ENCODE data around the gene COL18A1. TPM values are rescaled to one million over a fixed set of nuclear protein-coding genes. Genes with fewer than 3 reads are reported as not detected.

Gene COL18A1
- polyA plus RNA-seq, 1 of the 3 experiments (the other 2 are of a cell fraction), result 118 TPM

DNA sequence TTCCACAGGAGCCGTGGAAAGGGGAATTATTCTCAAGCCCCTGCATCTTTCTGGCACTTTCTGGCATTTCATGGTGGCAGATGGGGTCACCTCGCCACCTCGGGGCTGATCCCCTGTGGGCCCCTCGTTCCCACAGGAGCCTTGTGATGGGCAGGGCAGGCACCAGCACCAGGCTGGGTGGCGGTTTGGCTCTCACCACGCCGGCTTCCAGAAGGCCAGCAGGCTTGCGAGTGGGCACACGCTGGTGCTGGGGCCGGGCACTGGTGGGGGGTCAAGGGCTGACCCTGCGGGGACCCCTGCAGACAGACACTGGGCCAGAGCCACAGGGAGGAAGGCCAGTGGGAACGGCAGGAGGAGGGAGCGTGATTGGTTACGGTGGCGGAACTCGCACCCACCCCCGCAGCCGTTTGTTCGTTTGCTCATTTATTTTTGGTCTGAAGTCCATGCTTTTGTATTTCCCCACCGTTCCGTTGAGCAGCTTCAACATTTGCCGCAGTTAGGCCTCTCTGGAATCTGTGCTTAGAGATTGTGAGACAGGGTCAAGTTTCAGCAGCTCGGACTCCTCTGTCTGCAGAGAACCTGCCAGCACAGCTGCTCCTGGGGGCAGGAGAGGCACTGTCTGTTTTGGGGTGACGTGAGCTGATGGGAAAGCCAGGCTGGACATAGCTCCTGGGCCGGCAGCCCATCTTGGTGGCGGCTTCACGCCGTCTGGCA lies 5.3 kb downstream of the COL18A1 start:
- peaks cover 6 to 18% of the 10 kb centered on the region in 2 experiments for H3K36me3 ChIP-seq (replicated peaks in 1 of 2; ENCODE audit: control insufficient read depth in 1 of 2, insufficient read depth in 2 of 2, low read length in 1 of 2)
- peaks cover 96% of the 10 kb centered on the region for H3K79me2 ChIP-seq (ENCODE audit: insufficient read depth)
- no peaks in the 10 kb centered on the region for H3F3A ChIP-seq (replicated peaks; ENCODE audit: insufficient read depth)
- TF ChIP-seq POLR2AphosphoS5 (IDR thresholded peaks at IDR 0.05; ENCODE audit: low read depth, low read length), result no peak
- TF ChIP-seq, protein P1, sequence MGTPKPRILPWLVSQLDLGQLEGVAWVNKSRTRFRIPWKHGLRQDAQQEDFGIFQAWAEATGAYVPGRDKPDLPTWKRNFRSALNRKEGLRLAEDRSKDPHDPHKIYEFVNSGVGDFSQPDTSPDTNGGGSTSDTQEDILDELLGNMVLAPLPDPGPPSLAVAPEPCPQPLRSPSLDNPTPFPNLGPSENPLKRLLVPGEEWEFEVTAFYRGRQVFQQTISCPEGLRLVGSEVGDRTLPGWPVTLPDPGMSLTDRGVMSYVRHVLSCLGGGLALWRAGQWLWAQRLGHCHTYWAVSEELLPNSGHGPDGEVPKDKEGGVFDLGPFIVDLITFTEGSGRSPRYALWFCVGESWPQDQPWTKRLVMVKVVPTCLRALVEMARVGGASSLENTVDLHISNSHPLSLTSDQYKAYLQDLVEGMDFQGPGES (IDR thresholded peaks at IDR 0.05; ENCODE audit: low read depth, low read length), result no peak
- TF ChIP-seq JUND (IDR thresholded peaks at IDR 0.05), result no peak
- no peak for TF ChIP-seq MXI1 (IDR thresholded peaks at IDR 0.05; ENCODE audit: low read depth, low read length)
- no peak for TF ChIP-seq EZH2phosphoT487 (IDR thresholded peaks at IDR 0.05; ENCODE audit: borderline replicate concordance, low read depth)
- no peak for TF ChIP-seq RXRA (IDR thresholded peaks at IDR 0.05; ENCODE audit: borderline replicate concordance, low read depth)
- TF ChIP-seq RFX5 (IDR thresholded peaks at IDR 0.05; ENCODE audit: low read length), result no peak
- TF ChIP-seq PBX3 (IDR thresholded peaks at IDR 0.05), result no peak
- TF ChIP-seq MEF2A (IDR thresholded peaks at IDR 0.05; ENCODE audit: borderline replicate concordance, low read depth), result no peak
- TF ChIP-seq ELF1 (IDR thresholded peaks at IDR 0.05), result no peak
- TF ChIP-seq NFIC (IDR thresholded peaks at IDR 0.05; ENCODE audit: borderline replicate concordance), result no peak
- no peak for TF ChIP-seq YY1 (IDR thresholded peaks at IDR 0.05; ENCODE audit: low read depth)
- H3K27ac ChIP-seq (ENCODE audit: low read depth in 2 of 2, low read length in 1 of 2), result no peak overlapping the region; a peak in 1 of 4 replicates
- no peak overlapping the region for H3K4me3 ChIP-seq (ENCODE audit: low read depth in 2 of 2, low read length in 1 of 2)
- no peaks in the 10 kb centered on the region for H3K9me3 ChIP-seq
- H3K4me1 ChIP-seq (ENCODE audit: control insufficient read depth in 1 of 2, insufficient read depth in 2 of 2, low read depth in 1 of 2, low read length in 1 of 2), result peaks cover 6 to 45% of the 10 kb centered on the region in 2 experiments; a peak in 1 of 4 replicates
- H4K20me1 ChIP-seq (ENCODE audit: insufficient read depth), result peaks cover 90% of the 10 kb centered on the region
- H3K4me2 ChIP-seq, result no peak overlapping the region
- no peak overlapping the region for H3K9ac ChIP-seq
- CTCF ChIA-PET, result interaction anchor here (1.1 to 1.4 kb wide), 4 partner anchors 26 to 118 kb away, joined by 3 to 6 read pairs (median 5); no protein-coding TSS in a partner anchor
- no peaks in the 10 kb centered on the region for H3K27me3 ChIP-seq (ENCODE audit: insufficient read depth)
- 94% methylated on average over 17 of the region's 28 CpGs for WGBS (ENCODE audit: low lambda C conversion rate)
- no peaks in the 10 kb centered on the region for H3K9me2 ChIP-seq
- DNase-seq, result no peak
- POLR2A ChIA-PET, result no interaction called here
- H2AFZ ChIP-seq (ENCODE audit: low read depth), result no peak overlapping the region

GRCh38 chr21:45410865-45411809 lies 6.2 kb downstream of the COL18A1 start:
- peaks cover 98% of the 10 kb centered on the region for H4K20me1 ChIP-seq (ENCODE audit: insufficient read depth)
- 97% methylated on average over 22 of the region's 31 CpGs for WGBS (ENCODE audit: low lambda C conversion rate)
- TF ChIP-seq USF2 (IDR thresholded peaks at IDR 0.05; ENCODE audit: borderline replicate concordance, low read depth, low read length), result no peak
- TF ChIP-seq GABPA (IDR thresholded peaks at IDR 0.05; ENCODE audit: low read depth), result no peak
- TF ChIP-seq FOXJ3 (CRISPR knock-in tag; IDR thresholded peaks at IDR 0.05), result no peak
- TF ChIP-seq, protein P2, sequence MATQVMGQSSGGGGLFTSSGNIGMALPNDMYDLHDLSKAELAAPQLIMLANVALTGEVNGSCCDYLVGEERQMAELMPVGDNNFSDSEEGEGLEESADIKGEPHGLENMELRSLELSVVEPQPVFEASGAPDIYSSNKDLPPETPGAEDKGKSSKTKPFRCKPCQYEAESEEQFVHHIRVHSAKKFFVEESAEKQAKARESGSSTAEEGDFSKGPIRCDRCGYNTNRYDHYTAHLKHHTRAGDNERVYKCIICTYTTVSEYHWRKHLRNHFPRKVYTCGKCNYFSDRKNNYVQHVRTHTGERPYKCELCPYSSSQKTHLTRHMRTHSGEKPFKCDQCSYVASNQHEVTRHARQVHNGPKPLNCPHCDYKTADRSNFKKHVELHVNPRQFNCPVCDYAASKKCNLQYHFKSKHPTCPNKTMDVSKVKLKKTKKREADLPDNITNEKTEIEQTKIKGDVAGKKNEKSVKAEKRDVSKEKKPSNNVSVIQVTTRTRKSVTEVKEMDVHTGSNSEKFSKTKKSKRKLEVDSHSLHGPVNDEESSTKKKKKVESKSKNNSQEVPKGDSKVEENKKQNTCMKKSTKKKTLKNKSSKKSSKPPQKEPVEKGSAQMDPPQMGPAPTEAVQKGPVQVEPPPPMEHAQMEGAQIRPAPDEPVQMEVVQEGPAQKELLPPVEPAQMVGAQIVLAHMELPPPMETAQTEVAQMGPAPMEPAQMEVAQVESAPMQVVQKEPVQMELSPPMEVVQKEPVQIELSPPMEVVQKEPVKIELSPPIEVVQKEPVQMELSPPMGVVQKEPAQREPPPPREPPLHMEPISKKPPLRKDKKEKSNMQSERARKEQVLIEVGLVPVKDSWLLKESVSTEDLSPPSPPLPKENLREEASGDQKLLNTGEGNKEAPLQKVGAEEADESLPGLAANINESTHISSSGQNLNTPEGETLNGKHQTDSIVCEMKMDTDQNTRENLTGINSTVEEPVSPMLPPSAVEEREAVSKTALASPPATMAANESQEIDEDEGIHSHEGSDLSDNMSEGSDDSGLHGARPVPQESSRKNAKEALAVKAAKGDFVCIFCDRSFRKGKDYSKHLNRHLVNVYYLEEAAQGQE (IDR thresholded peaks at IDR 0.05; ENCODE audit: low read depth, low read length), result no peak
- TF ChIP-seq NRF1 (IDR thresholded peaks at IDR 0.05; ENCODE audit: low read depth, low read length), result no peak
- TF ChIP-seq PBX3 (IDR thresholded peaks at IDR 0.05), result no peak

More at GRCh38 chr21:45410865-45411809, 6.2 kb downstream of the COL18A1 start:
- no peak for DNase-seq
- H3F3A ChIP-seq (replicated peaks; ENCODE audit: insufficient read depth), result no peaks in the 10 kb centered on the region
- H3K4me2 ChIP-seq, result no peak overlapping the region
- no peaks in the 10 kb centered on the region for H3K27me3 ChIP-seq (ENCODE audit: insufficient read depth)
- H2AFZ ChIP-seq (ENCODE audit: low read depth), result no peak overlapping the region
- no peak overlapping the region for H3K9ac ChIP-seq
- ChIA-PET POLR2A (no interaction called here), CTCF (interaction anchor here (2.8 kb wide), 1 partner anchor 271 kb away, joined by 13 read pairs; no protein-coding TSS in a partner anchor)
- no peak overlapping the region for H3K4me3 ChIP-seq (ENCODE audit: low read depth in 2 of 2, low read length in 1 of 2)
- H3K9me2 ChIP-seq, result no peaks in the 10 kb centered on the region
- H3K9me3 ChIP-seq, result no peaks in the 10 kb centered on the region
- peaks cover 6 to 18% of the 10 kb centered on the region in 2 experiments for H3K36me3 ChIP-seq (replicated peaks in 1 of 2; ENCODE audit: control insufficient read depth in 1 of 2, insufficient read depth in 2 of 2, low read length in 1 of 2)
- H3K4me1 ChIP-seq (ENCODE audit: control insufficient read depth in 1 of 2, insufficient read depth in 2 of 2, low read depth in 1 of 2, low read length in 1 of 2), result peaks cover 6 to 44% of the 10 kb centered on the region in 2 experiments; a peak in 1 of 4 replicates
- H3K27ac ChIP-seq (ENCODE audit: low read depth in 2 of 2, low read length in 1 of 2), result no peak overlapping the region
- peaks cover 97% of the 10 kb centered on the region for H3K79me2 ChIP-seq (ENCODE audit: insufficient read depth)
